HG03432 (cell line): Measurements from ENCODE around the gene CHI3L1.

ENCODE experiments used
- ATAC-seq: cut with Tn5 transposase; IDR thresholded peaks from one replicate; pipeline ENCODE4 v1.9.1; 2021; ENCODE audit warnings: mild to moderate bottlenecking, moderate library complexity; ENCODE audit not compliant: unreplicated experiment

CHI3L1 gene

GRCh38 chr1:203137324-203137723 is 49.2 kb downstream of the CHI3L1 start:
- no peak for ATAC-seq

GRCh38 chr1:203136409-203137042 is 50.0 kb downstream of the CHI3L1 start:
- ATAC-seq: no peak

GRCh38 chr1:203135636-203136305 is 50.7 kb downstream of the CHI3L1 start:
- ATAC-seq: no peak

- no peak for ATAC-seq
These were observed 52.4 kb downstream of the CHI3L1 start for GRCh38 chr1:203133970-203134725.

GRCh38 chr1:203131548-203132200 is 54.8 kb downstream of the CHI3L1 start:
- no peak for ATAC-seq

GRCh38 chr1:203130358-203130985 is 56.0 kb downstream of the CHI3L1 start:
- ATAC-seq: no peak

- no peak for ATAC-seq
These were observed 56.8 kb downstream of the CHI3L1 start for GRCh38 chr1:203129501-203130231.
